ENCODE data around the gene DNAH17. TPM values are rescaled to one million over a fixed set of nuclear protein-coding genes. Genes with fewer than 3 reads are reported as not detected.

DNAH17 gene, protein sequence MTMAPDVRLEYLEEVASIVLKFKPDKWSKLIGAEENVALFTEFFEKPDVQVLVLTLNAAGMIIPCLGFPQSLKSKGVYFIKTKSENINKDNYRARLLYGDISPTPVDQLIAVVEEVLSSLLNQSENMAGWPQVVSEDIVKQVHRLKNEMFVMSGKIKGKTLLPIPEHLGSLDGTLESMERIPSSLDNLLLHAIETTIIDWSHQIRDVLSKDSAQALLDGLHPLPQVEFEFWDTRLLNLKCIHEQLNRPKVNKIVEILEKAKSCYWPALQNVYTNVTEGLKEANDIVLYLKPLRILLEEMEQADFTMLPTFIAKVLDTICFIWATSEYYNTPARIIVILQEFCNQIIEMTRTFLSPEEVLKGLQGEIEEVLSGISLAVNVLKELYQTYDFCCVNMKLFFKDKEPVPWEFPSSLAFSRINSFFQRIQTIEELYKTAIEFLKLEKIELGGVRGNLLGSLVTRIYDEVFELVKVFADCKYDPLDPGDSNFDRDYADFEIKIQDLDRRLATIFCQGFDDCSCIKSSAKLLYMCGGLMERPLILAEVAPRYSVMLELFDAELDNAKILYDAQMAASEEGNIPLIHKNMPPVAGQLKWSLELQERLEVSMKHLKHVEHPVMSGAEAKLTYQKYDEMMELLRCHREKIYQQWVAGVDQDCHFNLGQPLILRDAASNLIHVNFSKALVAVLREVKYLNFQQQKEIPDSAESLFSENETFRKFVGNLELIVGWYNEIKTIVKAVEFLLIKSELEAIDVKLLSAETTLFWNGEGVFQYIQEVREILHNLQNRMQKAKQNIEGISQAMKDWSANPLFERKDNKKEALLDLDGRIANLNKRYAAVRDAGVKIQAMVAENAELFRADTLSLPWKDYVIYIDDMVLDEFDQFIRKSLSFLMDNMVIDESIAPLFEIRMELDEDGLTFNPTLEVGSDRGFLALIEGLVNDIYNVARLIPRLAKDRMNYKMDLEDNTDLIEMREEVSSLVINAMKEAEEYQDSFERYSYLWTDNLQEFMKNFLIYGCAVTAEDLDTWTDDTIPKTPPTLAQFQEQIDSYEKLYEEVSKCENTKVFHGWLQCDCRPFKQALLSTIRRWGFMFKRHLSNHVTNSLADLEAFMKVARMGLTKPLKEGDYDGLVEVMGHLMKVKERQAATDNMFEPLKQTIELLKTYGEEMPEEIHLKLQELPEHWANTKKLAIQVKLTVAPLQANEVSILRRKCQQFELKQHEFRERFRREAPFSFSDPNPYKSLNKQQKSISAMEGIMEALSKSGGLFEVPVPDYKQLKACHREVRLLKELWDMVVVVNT (N-terminal part only)
- 0.02 TPM in 1 of 2 replicates, not detected in the other for total RNA-seq

DNA sequence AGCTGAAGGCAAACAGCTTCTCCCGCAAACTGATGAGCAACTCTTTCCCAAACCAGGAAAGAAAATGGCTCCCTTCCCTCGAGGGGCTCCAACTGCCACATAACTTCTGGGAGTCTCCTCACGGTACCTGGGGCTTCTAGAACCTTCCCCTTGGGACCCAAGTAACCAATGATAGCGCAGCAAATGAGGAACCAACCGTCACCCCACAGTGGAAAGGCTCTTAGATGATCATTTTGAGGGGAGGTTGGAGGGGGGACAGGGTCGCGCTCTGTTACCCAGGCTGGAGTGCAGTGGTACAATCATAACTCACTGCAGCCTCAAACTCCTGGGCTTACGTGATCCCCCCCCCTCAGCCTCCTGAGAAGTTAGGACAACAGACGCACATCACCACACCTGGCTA is at the start of gene DNAH17:
DNAH17 (minus strand) TSS at position 101 of the 400 bp plus-strand sequence. CDS start 2,339 bp downstream, outside the sequence.
- intact Hi-C loops (cut with micrococcal nuclease), result no loop called here

DNA sequence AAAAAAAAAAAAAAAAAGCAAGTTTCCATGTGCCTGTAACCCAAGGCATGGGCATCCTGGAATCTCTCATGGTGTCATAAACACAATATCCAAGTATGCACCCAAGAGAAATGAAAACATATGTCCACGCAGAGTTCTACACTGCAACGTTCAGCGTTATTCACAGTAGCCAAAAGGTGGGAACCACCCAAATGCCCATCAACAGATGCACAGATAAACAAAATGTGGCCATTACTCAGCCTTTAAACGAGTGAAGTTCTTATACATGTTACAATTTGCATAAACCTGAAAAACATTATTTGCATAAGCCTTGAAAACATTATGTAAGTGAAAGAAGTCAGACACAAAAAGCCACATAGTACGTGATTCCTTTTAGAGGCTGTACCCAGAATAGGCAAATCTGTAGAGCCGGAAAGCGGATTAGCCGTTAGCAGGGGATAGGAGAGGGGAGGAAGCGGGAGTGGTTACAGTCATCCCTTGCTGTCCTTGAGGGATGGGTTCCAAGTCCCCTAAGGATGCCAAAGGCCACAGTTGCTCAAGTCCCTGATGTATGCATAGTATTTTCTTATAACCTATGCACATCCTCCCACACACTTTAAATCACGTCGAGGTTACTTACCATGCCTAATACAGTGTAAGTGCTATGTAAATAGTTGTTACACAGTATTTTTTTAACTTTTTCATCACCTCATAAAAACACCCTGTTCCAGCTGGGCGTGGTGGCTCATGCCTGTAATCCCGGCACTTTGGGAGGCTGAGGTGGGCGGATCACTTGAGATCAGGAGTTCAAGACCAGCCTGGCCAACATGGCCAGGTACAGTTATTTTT is 47.3 kb upstream of the DNAH17 start:
- intact Hi-C loops (cut with micrococcal nuclease), result no loop called here

DNA sequence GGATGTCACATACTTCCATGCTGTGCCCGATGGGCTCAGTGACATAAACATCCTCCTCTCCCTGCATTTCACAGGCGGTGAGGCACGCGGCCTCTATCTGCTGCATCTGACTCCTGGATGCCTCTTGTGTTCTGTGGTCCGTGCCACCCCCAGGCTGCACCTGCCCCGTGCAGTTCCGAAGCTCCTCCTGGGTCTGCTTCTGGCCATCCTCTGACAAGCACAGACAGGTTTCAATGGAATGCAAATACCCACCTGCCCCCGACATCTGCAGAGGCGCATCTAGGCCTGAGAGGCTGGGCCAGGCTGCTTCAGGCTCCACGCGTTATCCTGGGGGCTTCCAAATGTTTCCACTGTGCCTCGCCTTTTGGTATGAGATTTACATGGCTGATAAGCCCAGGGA is 46.3 kb upstream of the DNAH17 start:
- intact Hi-C loops (cut with micrococcal nuclease), result no loop called here

DNA sequence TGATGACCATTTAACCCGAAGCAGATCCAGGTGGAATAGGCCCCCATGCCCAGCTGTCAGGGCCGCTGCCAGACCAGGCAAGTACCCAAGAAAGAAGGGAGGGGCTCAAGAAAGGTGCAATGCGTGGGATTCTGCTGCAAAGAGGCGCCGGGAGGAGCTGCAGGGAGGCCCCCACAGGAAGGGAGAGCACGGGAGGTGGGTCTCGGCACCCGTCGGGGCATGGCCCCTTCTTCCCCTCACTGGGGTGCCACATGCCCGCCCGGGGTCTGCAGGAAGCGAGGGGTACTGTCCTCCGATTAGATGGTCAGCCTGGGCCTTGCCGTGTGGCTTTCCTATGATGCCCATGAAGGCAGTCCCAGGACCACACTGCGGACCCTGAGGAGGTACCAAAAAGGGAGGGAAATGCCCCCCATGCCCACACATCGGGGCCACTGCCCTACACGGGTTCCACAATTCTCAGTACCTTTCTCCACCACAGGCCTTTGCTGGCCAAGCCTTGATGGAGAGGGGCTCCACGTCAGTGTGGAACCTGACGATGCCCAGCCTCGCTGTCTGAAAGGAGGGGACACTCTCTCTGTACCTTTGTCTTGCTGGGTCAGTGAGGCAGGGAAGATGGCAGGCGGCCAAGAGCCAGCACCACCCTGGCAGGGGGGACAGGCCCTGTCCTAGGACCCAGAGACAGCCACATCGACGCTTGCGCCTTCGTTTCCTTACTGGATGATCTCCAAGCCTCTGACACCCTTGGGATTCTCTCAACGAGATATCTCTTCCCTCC is 45.5 kb upstream of the DNAH17 start:
- intact Hi-C loops (cut with micrococcal nuclease), result no loop called here

DNA sequence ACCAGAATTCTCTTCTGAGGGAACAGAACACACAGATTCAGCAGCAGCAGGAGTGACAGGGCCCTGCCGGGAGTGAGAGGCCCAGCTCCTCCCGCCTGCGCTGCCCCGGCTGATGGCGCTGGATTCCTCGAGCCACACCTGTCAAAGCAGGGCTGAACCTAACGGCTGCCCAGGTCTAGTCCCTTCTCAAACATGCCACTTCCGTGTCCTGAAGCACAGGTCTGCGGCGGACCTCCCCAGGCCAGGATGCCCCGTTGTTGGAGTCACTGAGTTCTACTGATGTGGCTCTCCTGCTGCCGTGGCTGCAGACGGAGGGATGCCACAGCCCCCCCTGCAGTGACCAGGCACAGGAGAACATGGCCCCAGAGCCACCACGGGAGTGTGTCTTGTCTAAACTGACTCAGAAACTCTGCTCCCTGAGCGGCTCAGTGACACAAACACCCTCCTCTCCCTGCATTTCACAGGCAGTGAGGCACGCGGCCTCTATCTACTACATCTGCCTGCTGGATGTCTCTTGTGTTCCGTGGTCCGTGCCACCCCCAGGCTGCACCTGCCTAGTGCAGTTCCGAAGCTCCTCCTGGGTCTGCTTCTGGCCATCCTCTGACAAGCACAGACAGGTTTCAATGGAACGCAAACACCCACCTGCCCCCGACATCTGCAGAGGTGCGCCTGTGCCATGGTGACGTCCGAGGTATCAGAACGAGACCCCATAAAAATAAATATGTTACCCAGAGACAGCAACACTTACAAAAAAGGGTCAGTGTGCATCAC is 44.7 kb upstream of the DNAH17 start:
- intact Hi-C loops (cut with micrococcal nuclease), result no loop called here

DNA sequence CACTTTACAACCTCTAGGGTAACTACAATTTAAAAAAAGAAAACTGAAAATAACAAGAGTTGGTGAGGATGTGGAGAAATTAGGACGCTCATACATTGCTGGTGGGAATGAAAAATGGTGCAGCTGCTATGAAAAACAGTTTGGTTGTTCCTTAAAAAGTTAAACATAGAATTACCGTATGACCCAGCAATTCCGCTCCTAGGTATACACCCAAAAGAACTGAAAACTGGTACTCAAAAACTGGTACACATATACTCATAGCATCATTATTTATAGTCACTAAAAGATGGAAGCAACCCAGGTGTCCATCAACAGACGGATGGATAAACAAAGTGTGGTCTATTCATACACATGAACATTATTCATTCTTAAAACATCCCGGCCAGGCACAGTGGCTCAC is 42.9 kb upstream of the DNAH17 start:
- intact Hi-C loops (cut with micrococcal nuclease), result no loop called here

DNA sequence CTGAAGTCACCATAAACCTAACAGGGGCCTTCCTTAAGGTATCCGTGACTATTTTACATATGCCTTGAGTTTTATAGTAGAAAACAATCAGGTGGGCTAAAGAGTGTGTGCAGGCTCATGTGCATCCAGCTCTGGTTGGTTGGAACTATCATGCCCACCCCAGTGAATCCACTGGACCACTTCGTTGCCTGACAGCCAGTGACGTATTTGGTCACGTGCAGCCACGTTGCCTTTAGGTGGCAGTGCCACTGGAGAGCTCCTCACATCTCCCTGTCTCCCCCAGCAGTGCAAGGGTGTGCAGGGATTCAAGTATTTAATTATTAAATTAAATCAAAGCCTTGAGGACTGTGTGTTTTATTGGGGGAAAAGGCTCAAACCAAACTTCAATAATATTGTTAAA is 42.1 kb upstream of the DNAH17 start:
- intact Hi-C loops (cut with micrococcal nuclease), result no loop called here

DNA sequence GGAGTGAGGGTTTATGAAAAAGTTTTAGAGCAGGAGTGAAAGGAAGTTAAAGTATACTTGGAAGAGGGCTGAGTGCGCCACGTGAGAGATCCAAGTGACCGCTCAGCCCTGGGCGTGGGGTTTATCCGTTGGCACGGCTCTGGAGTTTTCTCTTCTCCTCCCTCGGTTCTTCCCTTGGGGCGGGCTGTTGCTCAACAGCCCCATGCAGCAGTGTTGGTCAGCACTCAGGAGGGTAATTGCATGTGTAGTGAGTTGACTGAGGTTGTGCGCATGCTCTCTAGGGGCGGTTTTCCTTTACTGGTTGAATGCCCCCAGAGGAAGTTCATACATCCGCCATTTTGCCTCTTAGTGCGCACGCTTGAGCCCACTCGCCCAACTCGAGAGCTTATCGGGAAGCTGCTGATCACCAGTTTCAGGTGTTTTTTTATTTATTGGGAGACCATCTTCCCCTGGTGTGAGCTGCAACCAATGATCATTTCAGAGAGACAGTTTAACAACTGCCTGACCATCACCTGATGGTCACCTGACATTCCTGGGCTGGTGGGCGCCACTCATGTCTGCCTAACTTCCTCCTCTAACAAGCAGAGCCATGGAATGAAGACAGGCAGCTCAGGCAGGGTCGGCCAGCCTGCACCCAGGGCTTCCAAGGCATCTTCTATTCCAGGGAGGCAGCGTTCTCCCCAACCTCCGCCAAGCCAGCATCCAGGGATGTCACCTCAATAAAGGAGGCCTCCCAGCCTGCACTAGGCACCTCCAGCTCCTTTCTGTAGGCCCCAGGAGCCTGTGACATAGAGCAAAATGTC is 41.3 kb upstream of the DNAH17 start:
- intact Hi-C loops (cut with micrococcal nuclease), result no loop called here

DNA sequence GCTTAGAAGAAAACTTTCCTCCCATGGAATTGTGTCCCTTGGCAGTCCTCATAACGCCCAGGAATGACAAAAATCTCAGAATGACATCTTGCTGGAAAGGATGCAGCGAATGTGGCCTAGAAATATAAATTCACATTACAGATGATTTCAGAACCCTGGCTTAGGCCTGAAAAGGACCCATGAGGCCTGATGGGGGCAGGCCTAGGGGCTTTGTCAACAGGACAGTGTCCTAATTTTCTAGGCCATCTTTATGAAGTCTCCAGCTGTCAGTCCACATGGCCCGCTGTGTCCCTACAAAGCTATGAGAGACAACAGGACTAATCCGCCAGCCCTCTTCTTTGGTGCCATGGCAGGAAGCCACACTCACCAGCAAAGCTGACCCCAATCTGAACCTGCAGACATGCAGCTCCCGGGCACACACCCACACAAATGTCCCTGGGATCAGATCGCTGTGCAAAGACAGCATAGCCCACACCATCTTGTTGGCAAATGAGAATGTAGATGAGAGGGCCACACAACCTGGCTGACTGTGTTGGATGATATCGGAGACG is 40.4 kb upstream of the DNAH17 start:
- intact Hi-C loops (cut with micrococcal nuclease), result no loop called here

DNA sequence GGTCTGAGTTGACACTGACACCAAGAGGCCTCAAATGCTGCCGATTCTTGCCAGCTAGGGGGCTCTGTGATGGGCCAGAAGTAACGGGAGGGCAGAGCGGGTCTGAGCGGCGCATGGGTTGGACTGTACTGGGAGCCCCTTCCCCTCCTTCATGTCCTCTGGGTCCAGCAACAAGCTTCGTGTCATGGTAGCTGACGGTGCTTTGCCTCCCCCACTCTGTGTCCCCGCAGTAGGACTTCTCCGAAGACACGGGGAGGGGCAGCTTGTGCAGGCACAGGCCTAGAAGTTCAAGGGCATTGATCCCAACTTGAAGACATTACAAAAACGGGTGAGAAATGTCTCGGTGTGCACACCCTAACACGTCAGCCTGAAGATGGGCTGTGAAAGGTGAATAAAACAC is 39.8 kb upstream of the DNAH17 start:
- intact Hi-C loops (cut with micrococcal nuclease), result no loop called here

DNA sequence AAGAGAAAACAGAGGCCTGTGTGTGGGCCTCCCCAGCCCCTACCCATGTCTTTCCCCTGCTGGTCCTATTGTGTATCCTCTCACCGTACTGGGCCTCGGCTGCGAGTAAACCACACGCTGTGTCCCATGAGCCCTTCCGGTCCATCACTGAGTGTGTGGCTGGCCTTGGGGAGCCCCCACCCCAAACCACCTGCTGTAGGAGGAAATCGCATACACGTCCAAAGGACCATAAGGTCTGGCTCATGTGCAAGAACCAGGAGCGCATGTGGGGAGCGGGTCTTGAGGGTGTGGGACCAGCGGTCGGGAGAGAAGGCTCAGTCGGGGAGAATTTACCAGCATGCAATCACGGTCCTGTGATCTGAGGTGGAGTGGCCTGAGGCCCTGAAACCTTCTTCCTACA is 38.4 kb upstream of the DNAH17 start:
- intact Hi-C loops (cut with micrococcal nuclease), result no loop called here

DNA sequence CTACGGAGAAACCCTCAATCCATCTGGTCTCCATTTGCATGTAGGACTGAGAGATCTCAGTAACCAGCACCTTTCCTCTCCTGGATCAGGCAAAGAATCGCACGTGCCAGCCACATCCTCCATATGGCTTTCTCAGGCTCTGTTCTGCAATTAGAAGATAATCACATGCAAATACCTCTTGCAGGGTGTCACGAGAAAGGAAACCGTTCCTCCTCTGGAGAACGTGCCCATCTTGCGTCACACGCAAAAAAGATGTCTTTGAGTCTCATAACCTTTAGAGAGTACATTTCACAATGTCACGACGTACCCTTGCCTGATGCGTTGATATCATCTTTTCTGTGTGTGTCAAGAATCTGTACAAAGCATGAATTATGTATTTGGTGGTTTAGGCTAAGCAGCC is 36.2 kb upstream of the DNAH17 start:
- intact Hi-C loops (cut with micrococcal nuclease), result no loop called here

DNA sequence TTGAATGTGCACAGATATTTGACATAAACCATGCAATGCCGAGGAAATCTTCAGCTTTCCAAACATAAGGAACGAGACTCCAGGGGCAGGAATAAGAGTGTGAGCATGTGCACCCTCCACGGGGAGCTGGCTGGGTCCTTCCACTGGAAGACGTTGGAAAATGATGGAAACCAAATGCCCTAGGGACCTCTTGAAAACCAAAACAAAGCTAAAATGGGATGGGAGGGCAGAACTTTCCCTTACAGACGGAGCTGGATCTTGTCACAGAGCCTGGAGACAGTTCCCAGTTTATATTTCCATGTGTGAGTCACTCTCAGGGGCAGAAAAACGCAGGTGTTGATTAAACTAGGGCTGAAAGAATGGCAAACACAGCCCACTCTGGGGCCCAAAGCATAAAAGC is 34.4 kb upstream of the DNAH17 start:
- intact Hi-C loops (cut with micrococcal nuclease), result no loop called here

DNA sequence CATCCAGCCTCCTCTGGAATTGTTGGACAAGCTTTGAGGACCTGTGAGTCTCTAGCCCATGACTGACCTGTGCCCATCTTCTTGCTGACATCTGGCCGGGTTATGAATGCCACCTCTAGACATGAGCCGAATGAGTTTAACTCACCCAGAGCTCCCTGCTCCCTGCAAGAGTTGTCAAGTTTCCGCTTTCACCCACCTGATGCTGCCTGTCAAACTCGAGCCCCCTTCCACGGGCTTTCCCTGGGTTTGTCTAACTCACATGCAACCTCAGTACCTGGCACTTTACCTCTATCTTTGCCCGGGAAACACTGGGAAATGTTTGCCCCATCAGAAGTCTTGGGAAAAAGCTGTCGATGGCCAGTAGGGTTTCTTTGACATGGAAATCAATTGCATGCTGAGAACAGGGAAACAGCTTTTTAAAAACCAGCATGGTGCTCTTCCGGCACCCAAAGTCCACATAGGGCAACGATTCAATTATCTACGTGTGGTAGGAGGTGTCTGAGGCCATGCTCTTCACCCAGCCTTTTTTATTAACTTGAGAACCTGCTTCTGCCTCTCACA is 33.8 kb upstream of the DNAH17 start:
- intact Hi-C loops (cut with micrococcal nuclease), result no loop called here

DNA sequence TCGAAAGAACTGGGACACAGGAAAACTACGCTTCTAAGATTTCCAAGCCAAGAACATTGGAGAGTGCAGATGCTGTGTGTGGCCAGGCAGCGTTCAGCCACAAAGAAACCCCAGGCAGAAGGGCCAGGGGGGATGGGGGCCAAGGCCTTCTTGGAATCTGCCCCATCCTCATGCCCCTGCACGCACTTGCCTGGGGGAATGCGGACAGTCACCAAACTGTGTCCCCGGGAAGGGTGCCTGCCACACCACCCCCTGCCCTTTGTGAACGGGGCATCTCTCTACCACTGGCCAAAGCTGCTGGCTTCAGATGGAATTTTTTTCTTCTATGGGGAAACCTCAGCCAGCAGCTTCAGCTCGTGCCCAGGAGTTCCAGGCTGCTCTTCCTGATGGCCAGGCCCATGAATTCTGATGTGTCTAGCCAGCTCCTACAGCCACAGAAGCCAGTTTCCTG is 32.0 kb upstream of the DNAH17 start:
- intact Hi-C loops (cut with micrococcal nuclease), result no loop called here

DNA sequence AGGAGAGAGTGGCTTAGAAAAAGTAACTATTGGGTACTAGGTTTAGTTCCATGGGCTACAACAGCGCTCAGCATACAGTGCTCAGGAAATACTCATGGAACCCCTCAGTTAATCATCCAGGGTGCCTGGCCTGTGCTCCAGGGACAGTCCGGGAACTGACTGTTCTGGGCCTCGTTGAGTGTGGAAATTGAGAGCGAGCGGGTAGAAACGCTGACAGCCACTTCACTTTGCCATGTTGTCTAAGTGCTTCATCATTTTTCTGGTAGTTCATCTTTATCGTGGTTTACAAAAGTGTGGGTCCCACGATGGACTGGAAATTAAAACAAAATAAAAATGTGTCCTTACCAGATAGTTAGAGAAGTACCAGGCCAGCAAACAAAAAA is 31.6 kb upstream of the DNAH17 start:
- intact Hi-C loops (cut with micrococcal nuclease), result no loop called here

DNA sequence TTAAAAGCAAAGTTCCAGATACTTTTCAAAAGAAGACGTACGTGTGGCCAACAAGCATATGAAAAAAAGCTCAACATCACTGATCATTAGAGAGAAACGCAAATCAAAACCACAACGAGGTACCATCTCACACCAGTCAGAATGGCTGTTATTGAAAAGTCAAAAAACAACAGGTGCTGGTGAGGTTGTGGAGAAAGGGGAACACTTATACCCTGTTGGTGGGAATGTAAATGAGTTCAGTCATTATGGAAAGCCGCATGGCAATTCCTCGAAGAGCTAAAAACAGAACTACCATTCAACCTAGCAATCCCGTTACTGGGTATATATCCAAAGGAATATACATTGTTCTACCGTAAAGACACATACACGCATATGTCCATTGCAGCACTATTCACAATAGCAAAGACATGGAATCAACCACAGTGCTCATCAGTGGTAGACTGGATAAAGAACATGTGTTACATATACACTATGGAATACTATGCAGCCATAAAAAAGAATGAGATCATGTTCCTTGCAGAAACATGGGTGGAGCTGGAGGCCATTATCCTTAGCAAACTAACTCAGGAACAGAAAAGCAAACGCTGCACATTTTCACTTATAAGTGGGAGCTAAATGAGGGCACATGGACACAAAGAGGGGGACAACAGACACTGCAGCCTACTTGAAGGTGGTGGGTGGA is 31.1 kb upstream of the DNAH17 start:
- intact Hi-C loops (cut with micrococcal nuclease), result no loop called here

Data from T-helper 2 cell treated with Interferon-gamma antibody and Interleukin-4, amounts not matched to agents 100 ng/mL and 5 ng/mL, for 36 hours (primary cell).